Measurements from ENCODE around the gene ARHGAP19.

DNA sequence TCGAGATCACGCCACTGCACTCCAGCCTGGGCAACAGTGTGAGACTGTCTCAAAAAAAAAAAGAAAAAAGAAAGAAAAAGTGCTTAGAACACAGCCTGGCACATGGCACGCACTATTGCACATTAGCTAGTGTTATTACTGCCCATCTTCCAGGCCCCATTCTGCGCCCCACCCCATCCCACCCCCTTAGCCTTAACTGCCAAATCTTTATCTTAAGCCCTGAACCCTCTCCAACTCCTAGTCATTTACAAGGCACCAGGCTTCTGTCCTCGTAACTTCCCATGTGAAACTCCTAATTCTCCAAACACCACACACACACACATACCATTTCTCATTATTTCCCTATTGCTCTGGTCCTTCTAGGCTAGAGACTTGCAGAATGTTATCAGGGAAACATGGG, 37.3 kb upstream of the ARHGAP19 start:
- TF ChIP-seq EZH2 (IDR thresholded peaks at IDR 0.05; ENCODE audit: borderline replicate concordance, low read length), result no peak
- TF ChIP-seq, protein P1, sequence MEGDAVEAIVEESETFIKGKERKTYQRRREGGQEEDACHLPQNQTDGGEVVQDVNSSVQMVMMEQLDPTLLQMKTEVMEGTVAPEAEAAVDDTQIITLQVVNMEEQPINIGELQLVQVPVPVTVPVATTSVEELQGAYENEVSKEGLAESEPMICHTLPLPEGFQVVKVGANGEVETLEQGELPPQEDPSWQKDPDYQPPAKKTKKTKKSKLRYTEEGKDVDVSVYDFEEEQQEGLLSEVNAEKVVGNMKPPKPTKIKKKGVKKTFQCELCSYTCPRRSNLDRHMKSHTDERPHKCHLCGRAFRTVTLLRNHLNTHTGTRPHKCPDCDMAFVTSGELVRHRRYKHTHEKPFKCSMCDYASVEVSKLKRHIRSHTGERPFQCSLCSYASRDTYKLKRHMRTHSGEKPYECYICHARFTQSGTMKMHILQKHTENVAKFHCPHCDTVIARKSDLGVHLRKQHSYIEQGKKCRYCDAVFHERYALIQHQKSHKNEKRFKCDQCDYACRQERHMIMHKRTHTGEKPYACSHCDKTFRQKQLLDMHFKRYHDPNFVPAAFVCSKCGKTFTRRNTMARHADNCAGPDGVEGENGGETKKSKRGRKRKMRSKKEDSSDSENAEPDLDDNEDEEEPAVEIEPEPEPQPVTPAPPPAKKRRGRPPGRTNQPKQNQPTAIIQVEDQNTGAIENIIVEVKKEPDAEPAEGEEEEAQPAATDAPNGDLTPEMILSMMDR (IDR thresholded peaks at IDR 0.05; ENCODE audit: low read length), result no peak
